GM12878 (cell line): ENCODE measurements around the gene PSAP. TPM values are rescaled to one million over a fixed set of nuclear protein-coding genes. Genes with fewer than 3 reads are reported as not detected.

Experiments
- ATAC-seq: fragments of 200-7000 bp; cut with Tn5 transposase; 3 replicates; pipeline ENCODE4 v1.9.1; 2020; ENCODE audit warnings: mild to moderate bottlenecking, moderate library complexity
- BruUV-seq: library from RNA; stranded (reverse); fragments of 400-500 nt; replicated peaks from 2 replicates; lab custom pipeline; 2021; lab: Mats Ljungman, UMichigan
- CTCF ChIA-PET: fragments of 300-600 bp; sonication (Branson Sonifier 250); formaldehyde crosslinking; extraction: SDS; loops from one replicate; lab custom pipeline; 2021; ENCODE audit warnings: inconsistent platforms; lab: Yijun Ruan, JAX
- POLR2A ChIA-PET: fragments of 350-600 bp; formaldehyde crosslinking; extraction: SDS; loops from one replicate; lab custom pipeline; 2021; ENCODE audit warnings: inconsistent platforms; lab: Charles Lee
- RAD21 ChIA-PET: fragments of 300-600 bp; sonication (Branson Sonifier 250); formaldehyde crosslinking; loops from one replicate; lab custom pipeline; 2023; ENCODE audit warnings: antibody characterized with exemption; ENCODE audit not compliant: unreplicated experiment; lab: Charles Lee
- SMC1A ChIA-PET: fragments of 300-600 bp; sonication (Branson Sonifier 250); formaldehyde crosslinking; loops from one replicate; lab custom pipeline; 2023; ENCODE audit not compliant: unreplicated experiment, uncharacterized antibody; lab: Charles Lee
- DNase-seq: peaks from one replicate; pipeline ENCODE4 v3.0.0-alpha.2; 2011; ENCODE audit warnings: low read depth, low spot score
- FAIRE-seq: peaks from 3 replicates; lab custom pipeline; 2011; peaks lifted over from hg19 to GRCh38; lab: Jason Lieb, UNC
- H2AFZ ChIP-seq: 2 replicates; pipeline ENCODE4 v1.6.0; 2011; ENCODE audit warnings: low read depth, low read length, control low read depth; ENCODE audit not compliant: control insufficient read depth
- H3K27ac ChIP-seq: 2 replicates; pipeline ENCODE4 v1.5.1; 2011; ENCODE audit warnings: control low read depth; ENCODE audit not compliant: control insufficient read depth, insufficient read depth
- H3K27me3 ChIP-seq, 2 experiments: replicated peaks in 1 of 2; 2 replicates each; pipeline versions ENCODE4 v1.6.0 to v1.6.1; 2011; ENCODE audit warnings: low read length in 1 of 2; ENCODE audit not compliant: control insufficient read depth in 2 of 2, insufficient read depth in 2 of 2
- H3K36me3 ChIP-seq, 2 experiments: 2 replicates each; pipeline ENCODE4 v1.5.1; 2011; ENCODE audit warnings: low read length in 1 of 2; ENCODE audit not compliant: control insufficient read depth in 2 of 2, insufficient read depth in 2 of 2
- H3K4me1 ChIP-seq: 2 replicates; pipeline ENCODE4 v1.6.1; 2011; ENCODE audit warnings: mild to moderate bottlenecking, low read length, moderate library complexity, mixed read lengths; ENCODE audit not compliant: control insufficient read depth, insufficient read depth
- H3K4me2 ChIP-seq: 2 replicates; pipeline ENCODE4 v1.6.0; 2011; ENCODE audit warnings: control low read depth; ENCODE audit not compliant: control insufficient read depth, insufficient read depth
- H3K4me3 ChIP-seq: fragments of 200-600 bp; sonication (generic); 2 replicates; pipeline ENCODE4 v1.5.1; 2016
- H3K79me2 ChIP-seq: 2 replicates; pipeline ENCODE4 v1.6.0; 2011; ENCODE audit warnings: low read length; ENCODE audit not compliant: control insufficient read depth, insufficient read depth
- H3K9ac ChIP-seq: 2 replicates; pipeline ENCODE4 v1.8.0; 2011; ENCODE audit warnings: low read length, control low read depth, mixed read lengths; ENCODE audit not compliant: control insufficient read depth, insufficient read depth
- H3K9me3 ChIP-seq: replicated peaks from 3 replicates; pipeline ENCODE4 v1.5.1; 2011; ENCODE audit warnings: mild to moderate bottlenecking, low read length; ENCODE audit not compliant: control insufficient read depth, insufficient read depth
- H4K20me1 ChIP-seq: 2 replicates; pipeline ENCODE4 v1.6.0; 2011; ENCODE audit not compliant: control insufficient read depth, insufficient read depth
- BHLHE40 ChIP-seq, 2 experiments: fragments of 450-650 bp in 1 of 2; IDR thresholded peaks; 2 replicates each; pipeline ENCODE4 v1.6.1; 2011 to 2017; ENCODE audit warnings: low read depth in 2 of 2, borderline replicate concordance in 1 of 2, improper control_type of control experiment in 1 of 2, low read length in 1 of 2, mild to moderate bottlenecking in 1 of 2
- CEBPZ ChIP-seq: fragments of 150-350 bp; IDR thresholded peaks from 2 replicates; pipeline ENCODE4 v1.6.1; 2016; ENCODE audit warnings: low read depth, low read length
- HSF1 ChIP-seq: fragments of 150-350 bp; IDR thresholded peaks from 2 replicates; pipeline ENCODE4 v1.6.1; 2014; ENCODE audit warnings: mild to moderate bottlenecking, low read depth, low read length
- NFYB ChIP-seq: IDR thresholded peaks from 2 replicates; pipeline ENCODE4 v1.6.1; 2011; ENCODE audit warnings: low read depth, mild to moderate bottlenecking, low read length, improper control_type of control experiment, moderate library complexity; ENCODE audit not compliant: insufficient read depth
- NR2F1 ChIP-seq: fragments of 450-650 bp; conservative IDR thresholded peaks from 2 replicates; pipeline ENCODE4 v1.6.1; 2017; ENCODE audit warnings: mild to moderate bottlenecking
- PML ChIP-seq: IDR thresholded peaks from 2 replicates; pipeline ENCODE4 v1.6.1; 2012; ENCODE audit warnings: low read length, inconsistent platforms
- POLR2A ChIP-seq: IDR thresholded peaks from 2 replicates; pipeline ENCODE4 v1.6.1; 2011; ENCODE audit warnings: low read depth, mild to moderate bottlenecking, low read length
- TCF7 ChIP-seq: IDR thresholded peaks from 2 replicates; pipeline ENCODE4 v1.6.1; 2014; ENCODE audit warnings: antibody characterized with exemption, borderline replicate concordance
- USF1 ChIP-seq: IDR thresholded peaks from 2 replicates; pipeline ENCODE4 v1.6.1; 2011; ENCODE audit warnings: borderline replicate concordance, low read depth, mild to moderate bottlenecking, moderate library complexity, mixed read lengths, low read length; ENCODE audit not compliant: insufficient read depth; ENCODE audit errors: extremely low read length
- ZNF592 ChIP-seq: fragments of 450-650 bp; IDR thresholded peaks from 2 replicates; pipeline ENCODE4 v1.6.1; 2017; ENCODE audit warnings: mild to moderate bottlenecking, moderate library complexity
- ZZZ3 ChIP-seq: IDR thresholded peaks from 2 replicates; pipeline ENCODE4 v1.6.1; 2011; ENCODE audit warnings: low read depth; ENCODE audit not compliant: control insufficient read depth, insufficient read length
- WGBS: methylation state at CpG from one replicate; pipeline ENCODE4 v1.1.6; 2016; ENCODE audit warnings: low lambda C conversion rate; ENCODE audit not compliant: insufficient replicate concordance, insufficient coverage; ENCODE audit errors: missing lambda C conversion rate; 5-methylcytosine and 5-hydroxymethylcytosine counted together
- in situ Hi-C: fragments of 300-500 bp; cut with MboI; formaldehyde crosslinking; loops from 9 replicates; pipeline ENCODE4 v1.14.3; 2018; ENCODE audit warnings: mixed read lengths
- intact Hi-C: fragments of 100-400 bp; cut with micrococcal nuclease; formaldehyde crosslinking; loops from one replicate; pipeline ENCODE4 v1.14.2; 2022; ENCODE audit not compliant: unreplicated experiment
- polyA plus RNA-seq, 11 experiments: library from polyadenylated mRNA; depleted of rRNA in 4 of 11; unstranded in 6 of 11; stranded (reverse) in 5 of 11; fragments of >200 nt; fragmentation: Nextera tagmentation in 4 of 11; fragmentation: Illumina TruSeq in 1 of 11; extraction: Ambion mirVana in 4 of 11; extraction: Trizol in 1 of 11; gene quantifications; 1 replicate in 1 of 11; 2 replicates in 10 of 11; pipeline versions ENCODE4 v1.2.1 to v1.2.3, GENCODE V29; 2011 to 2016; ENCODE audit warnings: inconsistent platforms in 2 of 11, missing spikeins in 2 of 11, low read depth in 1 of 11
- total RNA-seq, 4 experiments: library from RNA; depleted of rRNA in 3 of 4; stranded (reverse); fragments of >200 nt in 3 of 4; fragmentation: Illumina TruSeq in 1 of 4; extraction: Trizol in 1 of 4; gene quantifications; 2 replicates each; pipeline versions ENCODE4 v1.2.1 to v1.2.3, GENCODE V29; 2013 to 2021

The PSAP gene
- total and polyA plus RNA-seq, 10 of the 15 experiments (the other 5 are each of a cell fraction or from before 2014, with no cell fraction given) = 178 to 336 (median 286) TPM

GRCh38 chr10:71845410-71846405 is 5.3 kb downstream of the PSAP start:
- WGBS = 94% methylated on average over 11 of the region's 11 CpGs
- intact Hi-C loops (no loop called here), in situ Hi-C loops (no loop called here)
- no peak for FAIRE-seq
- H3K36me3 ChIP-seq = no peaks in the 10 kb centered on the region; a peak in 1 of 4 replicates
- H3K79me2 ChIP-seq = peaks cover 83% of the 10 kb centered on the region
- peaks cover 20% of the 10 kb centered on the region for H3K4me1 ChIP-seq
- ATAC-seq = no peak
- H2AFZ ChIP-seq = no peak overlapping the region
- ChIA-PET SMC1A (interaction anchor here (0.8 to 1.3 kb wide), 3 partner anchors 9 to 51 kb away, joined by 3 to 7 read pairs (median 3); no protein-coding TSS in a partner anchor), RAD21 (interaction anchor here (1.2 kb wide), 1 partner anchor 27 kb away, joined by 6 read pairs; no protein-coding TSS in a partner anchor), CTCF (interaction anchor here (1.0 to 1.4 kb wide), 2 partner anchors 49 to 51 kb away, joined by 3 to 6 read pairs; no protein-coding TSS in a partner anchor), POLR2A (interaction anchor here (0.5 to 0.6 kb wide), 2 partner anchors 88 to 394 kb away, joined by 3 to 4 read pairs; no protein-coding TSS in a partner anchor)
- no peaks in the 10 kb centered on the region for H3K27me3 ChIP-seq
- H4K20me1 ChIP-seq = no peaks in the 10 kb centered on the region; the same call in 1 of the 2 replicates
- H3K4me3 ChIP-seq = 0 out of 2 replicates have a peak overlapping the region, but pooled peaks have one; percentile 47
- peak overlapping the region; percentile 60 for H3K4me2 ChIP-seq
- no peak for DNase-seq
- H3K9ac ChIP-seq = no peak overlapping the region
- no peaks in the 10 kb centered on the region for H3K9me3 ChIP-seq
- no TSS peak for BruUV-seq
- H3K27ac ChIP-seq = peak overlapping the region; percentile 42
- TF ChIP-seq NR2F1 = no peak
- TF ChIP-seq USF1 = no peak
- no peak for TF ChIP-seq TCF7
- TF ChIP-seq POLR2A = no peak
- no peak for TF ChIP-seq BHLHE40 (IDR thresholded peaks at IDR 0.05; ENCODE audit: borderline replicate concordance in 1 of 2, low read depth in 2 of 2, low read length in 1 of 2)
- no peak for TF ChIP-seq HSF1
- TF ChIP-seq ZZZ3 = no peak
- no peak for TF ChIP-seq ZNF592
- TF ChIP-seq NFYB = no peak
- no peak for TF ChIP-seq PML
- no peak for TF ChIP-seq CEBPZ
